ENCODE results near the gene USH1C.

GRCh38 chr11:17526326-17526725, 17.9 kb downstream of the USH1C start:
- no peak for TF ChIP-seq CTCF (IDR thresholded peaks at IDR 0.05)
- no peak for TF ChIP-seq POLR2A (IDR thresholded peaks at IDR 0.05)
